Measurements from ENCODE around the gene PBX4. TPM values are rescaled to one million over a fixed set of nuclear protein-coding genes. Genes with fewer than 3 reads are reported as not detected.

The PBX4 gene
- total and polyA plus RNA-seq, 4 donors: 2.2 to 8.3 (median 6.8) TPM

DNA sequence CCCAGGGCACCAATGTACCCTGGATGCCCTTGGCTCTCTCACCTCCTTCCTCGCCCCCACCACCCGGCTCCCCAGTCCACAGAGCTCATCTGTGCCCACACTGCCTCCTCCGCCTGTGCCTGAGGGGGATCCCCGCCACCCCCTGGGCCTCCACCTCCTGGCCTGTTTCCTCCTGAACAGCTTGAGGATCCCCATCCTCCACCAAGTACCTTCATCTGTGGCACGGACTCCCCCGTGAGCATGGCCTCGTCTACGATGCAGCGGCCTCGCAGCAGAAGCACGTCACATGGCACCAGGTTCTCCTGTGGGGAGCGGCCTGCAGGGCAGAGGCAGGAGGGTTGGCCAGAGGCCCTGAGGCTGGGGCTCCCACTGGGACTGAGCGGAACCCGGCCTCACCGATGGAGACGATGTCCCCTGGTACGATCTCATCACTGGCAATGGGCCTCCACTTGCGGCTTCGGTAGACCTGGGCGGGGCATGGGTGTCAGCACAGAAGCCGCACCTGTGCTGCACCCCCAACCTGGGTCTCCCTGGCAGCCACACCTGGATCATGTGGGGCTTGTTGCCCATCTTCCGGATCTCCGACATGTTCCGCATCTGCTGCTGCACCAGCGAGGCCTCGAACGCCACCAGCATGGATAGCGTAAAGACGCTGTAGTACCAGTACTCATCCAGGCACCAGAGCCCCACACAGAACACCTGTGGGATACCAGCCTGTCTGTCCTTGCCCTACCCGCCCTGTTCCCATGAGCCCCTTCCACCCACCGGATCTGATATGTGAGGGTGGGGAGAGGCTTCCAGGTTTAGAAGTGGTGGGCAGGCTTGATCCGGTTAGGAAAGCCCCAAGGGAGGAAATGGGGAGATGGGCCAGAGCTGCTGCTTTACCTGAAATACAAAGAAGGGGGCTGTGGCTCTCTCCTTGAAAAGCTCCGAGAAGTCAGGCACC, 38.2 kb upstream of the PBX4 start:
- TF ChIP-seq, protein P1, sequence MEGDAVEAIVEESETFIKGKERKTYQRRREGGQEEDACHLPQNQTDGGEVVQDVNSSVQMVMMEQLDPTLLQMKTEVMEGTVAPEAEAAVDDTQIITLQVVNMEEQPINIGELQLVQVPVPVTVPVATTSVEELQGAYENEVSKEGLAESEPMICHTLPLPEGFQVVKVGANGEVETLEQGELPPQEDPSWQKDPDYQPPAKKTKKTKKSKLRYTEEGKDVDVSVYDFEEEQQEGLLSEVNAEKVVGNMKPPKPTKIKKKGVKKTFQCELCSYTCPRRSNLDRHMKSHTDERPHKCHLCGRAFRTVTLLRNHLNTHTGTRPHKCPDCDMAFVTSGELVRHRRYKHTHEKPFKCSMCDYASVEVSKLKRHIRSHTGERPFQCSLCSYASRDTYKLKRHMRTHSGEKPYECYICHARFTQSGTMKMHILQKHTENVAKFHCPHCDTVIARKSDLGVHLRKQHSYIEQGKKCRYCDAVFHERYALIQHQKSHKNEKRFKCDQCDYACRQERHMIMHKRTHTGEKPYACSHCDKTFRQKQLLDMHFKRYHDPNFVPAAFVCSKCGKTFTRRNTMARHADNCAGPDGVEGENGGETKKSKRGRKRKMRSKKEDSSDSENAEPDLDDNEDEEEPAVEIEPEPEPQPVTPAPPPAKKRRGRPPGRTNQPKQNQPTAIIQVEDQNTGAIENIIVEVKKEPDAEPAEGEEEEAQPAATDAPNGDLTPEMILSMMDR (IDR thresholded peaks at IDR 0.05; ENCODE audit: control extremely low read depth, extremely low read depth): no peak
- no peak for DNase-seq
- WGBS, 2 donors: 96 to 97% methylated on average over 33 of the region's 33 CpGs
- Histone ChIP-seq H3K4me3 (no peak overlapping the region), H3K36me3 (ENCODE audit: control insufficient read depth in 4 of 4, insufficient read depth in 4 of 4, low read length in 4 of 4) (peaks cover 26 to 81% (median 48%) of the 10 kb centered on the region in 4 donors), H3K27me3 (ENCODE audit: control insufficient read depth in 3 of 3, insufficient read depth in 3 of 3, low read length in 2 of 3) (no peaks in the 10 kb centered on the region), H3K9ac (ENCODE audit: insufficient read depth in 1 of 2, low read length in 2 of 2) (no peak overlapping the region), H3K4me1 (ENCODE audit: control insufficient read depth in 5 of 5, insufficient read depth in 5 of 5, low read length in 5 of 5) (peaks cover 0 to 5% (median 0%) of the 10 kb centered on the region in 5 donors), H3K27ac (ENCODE audit: low read depth in 1 of 2, low read length in 1 of 2) (no peak overlapping the region), H3K9me3 (ENCODE audit: control insufficient read depth in 4 of 4, insufficient read depth in 3 of 4, low read length in 3 of 4) (no peaks in the 10 kb centered on the region)
- no peak for ATAC-seq (ENCODE audit: insufficient read depth, low FRiP score)

GRCh38 chr19:19655641-19656343, 37.3 kb upstream of the PBX4 start:
- H3K27me3 ChIP-seq (ENCODE audit: control insufficient read depth in 3 of 3, insufficient read depth in 3 of 3, low read length in 2 of 3): no peaks in the 10 kb centered on the region
- H3K36me3 ChIP-seq (ENCODE audit: control insufficient read depth in 4 of 4, insufficient read depth in 4 of 4, low read length in 4 of 4): peaks cover 26 to 86% (median 52%) of the 10 kb centered on the region in 4 donors
- TF ChIP-seq, protein P1 (IDR thresholded peaks at IDR 0.05; ENCODE audit: control extremely low read depth, extremely low read depth): no peak
- H3K9ac ChIP-seq (ENCODE audit: insufficient read depth in 1 of 2, low read length in 2 of 2): no peak overlapping the region
- H3K27ac ChIP-seq (ENCODE audit: low read depth in 1 of 2, low read length in 1 of 2): no peak overlapping the region
- H3K4me3 ChIP-seq: no peak overlapping the region
- no peak for DNase-seq
- no peak for ATAC-seq (ENCODE audit: insufficient read depth, low FRiP score)
- no peaks in the 10 kb centered on the region for H3K4me1 ChIP-seq (ENCODE audit: control insufficient read depth in 5 of 5, insufficient read depth in 5 of 5, low read length in 5 of 5)
- no peaks in the 10 kb centered on the region for H3K9me3 ChIP-seq (ENCODE audit: control insufficient read depth in 4 of 4, insufficient read depth in 3 of 4, low read length in 3 of 4)
- WGBS, 2 donors: 94 to 96% methylated on average over 27 of the region's 27 CpGs

- Histone ChIP-seq H3K36me3 (ENCODE audit: control insufficient read depth in 4 of 4, insufficient read depth in 4 of 4, low read length in 4 of 4) (peaks cover 26 to 92% (median 55%) of the 10 kb centered on the region in 4 donors), H3K4me3 (no peak overlapping the region), H3K27me3 (ENCODE audit: control insufficient read depth in 3 of 3, insufficient read depth in 3 of 3, low read length in 2 of 3) (no peaks in the 10 kb centered on the region), H3K9me3 (ENCODE audit: control insufficient read depth in 4 of 4, insufficient read depth in 3 of 4, low read length in 3 of 4) (no peaks in the 10 kb centered on the region), H3K27ac (ENCODE audit: low read depth in 1 of 2, low read length in 1 of 2) (no peak overlapping the region), H3K9ac (ENCODE audit: insufficient read depth in 1 of 2, low read length in 2 of 2) (no peak overlapping the region), H3K4me1 (ENCODE audit: control insufficient read depth in 5 of 5, insufficient read depth in 5 of 5, low read length in 5 of 5) (no peaks in the 10 kb centered on the region)
- TF ChIP-seq, protein P1 (IDR thresholded peaks at IDR 0.05; ENCODE audit: control extremely low read depth, extremely low read depth): no peak
- WGBS, 2 donors: 97% methylated on average over 22 of the region's 22 CpGs
- ATAC-seq (ENCODE audit: insufficient read depth, low FRiP score) (no peak), DNase-seq (no peak)
These were observed 36.6 kb upstream of the PBX4 start for GRCh38 chr19:19655051-19655594.

All from lung (tissue), 12 donors.